ENCODE results near the gene ZMYND8.

- TF ChIP-seq POLR2A (IDR thresholded peaks at IDR 0.05): no peak
- TF ChIP-seq, protein P1, sequence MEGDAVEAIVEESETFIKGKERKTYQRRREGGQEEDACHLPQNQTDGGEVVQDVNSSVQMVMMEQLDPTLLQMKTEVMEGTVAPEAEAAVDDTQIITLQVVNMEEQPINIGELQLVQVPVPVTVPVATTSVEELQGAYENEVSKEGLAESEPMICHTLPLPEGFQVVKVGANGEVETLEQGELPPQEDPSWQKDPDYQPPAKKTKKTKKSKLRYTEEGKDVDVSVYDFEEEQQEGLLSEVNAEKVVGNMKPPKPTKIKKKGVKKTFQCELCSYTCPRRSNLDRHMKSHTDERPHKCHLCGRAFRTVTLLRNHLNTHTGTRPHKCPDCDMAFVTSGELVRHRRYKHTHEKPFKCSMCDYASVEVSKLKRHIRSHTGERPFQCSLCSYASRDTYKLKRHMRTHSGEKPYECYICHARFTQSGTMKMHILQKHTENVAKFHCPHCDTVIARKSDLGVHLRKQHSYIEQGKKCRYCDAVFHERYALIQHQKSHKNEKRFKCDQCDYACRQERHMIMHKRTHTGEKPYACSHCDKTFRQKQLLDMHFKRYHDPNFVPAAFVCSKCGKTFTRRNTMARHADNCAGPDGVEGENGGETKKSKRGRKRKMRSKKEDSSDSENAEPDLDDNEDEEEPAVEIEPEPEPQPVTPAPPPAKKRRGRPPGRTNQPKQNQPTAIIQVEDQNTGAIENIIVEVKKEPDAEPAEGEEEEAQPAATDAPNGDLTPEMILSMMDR (IDR thresholded peaks at IDR 0.05): no peak
Observed at GRCh38 chr20:47198254-47198671, 158.2 kb downstream of the ZMYND8 start.
